ENCODE data around the gene KSR2.

- TF ChIP-seq, protein P1, sequence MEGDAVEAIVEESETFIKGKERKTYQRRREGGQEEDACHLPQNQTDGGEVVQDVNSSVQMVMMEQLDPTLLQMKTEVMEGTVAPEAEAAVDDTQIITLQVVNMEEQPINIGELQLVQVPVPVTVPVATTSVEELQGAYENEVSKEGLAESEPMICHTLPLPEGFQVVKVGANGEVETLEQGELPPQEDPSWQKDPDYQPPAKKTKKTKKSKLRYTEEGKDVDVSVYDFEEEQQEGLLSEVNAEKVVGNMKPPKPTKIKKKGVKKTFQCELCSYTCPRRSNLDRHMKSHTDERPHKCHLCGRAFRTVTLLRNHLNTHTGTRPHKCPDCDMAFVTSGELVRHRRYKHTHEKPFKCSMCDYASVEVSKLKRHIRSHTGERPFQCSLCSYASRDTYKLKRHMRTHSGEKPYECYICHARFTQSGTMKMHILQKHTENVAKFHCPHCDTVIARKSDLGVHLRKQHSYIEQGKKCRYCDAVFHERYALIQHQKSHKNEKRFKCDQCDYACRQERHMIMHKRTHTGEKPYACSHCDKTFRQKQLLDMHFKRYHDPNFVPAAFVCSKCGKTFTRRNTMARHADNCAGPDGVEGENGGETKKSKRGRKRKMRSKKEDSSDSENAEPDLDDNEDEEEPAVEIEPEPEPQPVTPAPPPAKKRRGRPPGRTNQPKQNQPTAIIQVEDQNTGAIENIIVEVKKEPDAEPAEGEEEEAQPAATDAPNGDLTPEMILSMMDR (IDR thresholded peaks at IDR 0.05 in 2 of 3, conservative IDR thresholded peaks at IDR 0.05 in 1 of 3; ENCODE audit: control insufficient read depth in 2 of 3, extremely low read depth in 1 of 3, insufficient read depth in 1 of 3, low read depth in 3 of 3, low read length in 3 of 3) = no peak
- no peak for TF ChIP-seq POLR2A (IDR thresholded peaks at IDR 0.05; ENCODE audit: low read depth, low read length)
- no peak for TF ChIP-seq TCF7 (IDR thresholded peaks at IDR 0.05; ENCODE audit: borderline replicate concordance)
- no peak for TF ChIP-seq NFYB (IDR thresholded peaks at IDR 0.05; ENCODE audit: insufficient read depth, low read depth, low read length)
- TF ChIP-seq HDGF (IDR thresholded peaks at IDR 0.05) = no peak
Observed at GRCh38 chr12:117485984-117486839, 482.6 kb downstream of the KSR2 start.

Data from GM12878 (cell line).